GM21360 (cell line): Measurements from ENCODE around the gene PLD1.

Experiments used
- ATAC-seq: cut with Tn5 transposase; IDR thresholded peaks from one replicate; pipeline ENCODE4 v1.9.1; 2021; ENCODE audit warnings: mild to moderate bottlenecking, moderate library complexity; ENCODE audit not compliant: unreplicated experiment

The PLD1 gene

DNA sequence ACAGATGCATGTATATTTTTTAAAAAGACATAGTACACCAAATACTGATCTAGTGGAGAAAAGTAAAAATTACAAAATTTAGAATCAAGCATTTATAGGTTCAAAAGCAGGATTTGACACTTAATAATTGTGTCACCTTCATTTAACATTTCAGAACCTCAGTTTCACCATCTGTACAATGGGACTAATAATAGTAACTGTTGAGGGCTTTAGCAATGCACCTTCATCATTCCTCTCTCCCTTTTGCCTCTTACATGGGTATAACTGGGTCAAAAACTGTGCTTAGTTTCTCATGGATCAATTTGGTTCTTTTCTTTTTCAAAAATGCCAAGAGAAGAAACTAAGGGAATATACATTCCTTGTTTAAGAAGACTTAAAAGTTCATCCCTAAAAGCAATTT lies 27.4 kb upstream of the PLD1 start:
- ATAC-seq, result no peak

- no peak for ATAC-seq
Observed at GRCh38 chr3:171836855-171837254, 26.6 kb upstream of the PLD1 start.

DNA sequence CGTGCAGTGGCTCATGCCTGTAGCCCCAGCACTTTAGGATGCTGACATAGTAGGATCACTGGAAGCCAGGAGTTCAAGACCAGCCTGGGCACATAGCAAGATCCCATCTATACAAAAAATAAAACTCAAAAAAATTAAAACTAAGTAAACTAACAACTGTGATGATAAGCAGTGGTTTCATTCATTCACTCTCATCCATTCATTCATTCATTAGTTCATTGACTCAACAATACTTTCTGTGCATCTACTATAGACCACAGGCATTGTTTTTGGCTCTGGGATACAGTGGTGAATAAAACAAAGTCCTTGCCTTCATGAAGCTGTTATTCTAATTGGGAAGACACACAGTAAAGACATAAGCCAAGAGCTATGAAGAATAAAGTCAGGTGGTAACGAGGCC lies 25.3 kb upstream of the PLD1 start:
- no peak for ATAC-seq

- no peak for ATAC-seq
Observed at GRCh38 chr3:171835116-171835515, 24.8 kb upstream of the PLD1 start.

- no peak for ATAC-seq
Observed at GRCh38 chr3:171834461-171834801, 24.1 kb upstream of the PLD1 start.

GRCh38 chr3:171833789-171834460 lies 23.6 kb upstream of the PLD1 start:
- no peak for ATAC-seq

DNA sequence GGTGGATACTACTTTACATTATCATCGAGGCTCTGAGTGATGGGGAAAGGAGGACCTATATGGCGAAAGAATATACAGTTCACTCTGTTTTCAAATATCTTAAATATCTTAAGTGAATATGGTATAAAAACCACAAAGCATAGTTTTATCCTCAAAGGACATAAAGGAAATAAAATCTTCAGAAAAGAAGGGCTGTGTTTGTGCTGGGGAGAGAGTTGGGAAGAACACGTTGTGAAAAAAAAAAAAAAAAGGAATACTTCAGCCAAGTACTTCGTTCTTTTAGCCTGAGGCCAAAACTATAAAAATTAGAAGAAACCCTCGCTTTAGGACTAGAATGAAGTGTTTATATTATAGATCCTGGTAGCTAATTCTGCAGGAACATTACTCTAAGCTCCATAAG lies 22.7 kb upstream of the PLD1 start:
- no peak for ATAC-seq

DNA sequence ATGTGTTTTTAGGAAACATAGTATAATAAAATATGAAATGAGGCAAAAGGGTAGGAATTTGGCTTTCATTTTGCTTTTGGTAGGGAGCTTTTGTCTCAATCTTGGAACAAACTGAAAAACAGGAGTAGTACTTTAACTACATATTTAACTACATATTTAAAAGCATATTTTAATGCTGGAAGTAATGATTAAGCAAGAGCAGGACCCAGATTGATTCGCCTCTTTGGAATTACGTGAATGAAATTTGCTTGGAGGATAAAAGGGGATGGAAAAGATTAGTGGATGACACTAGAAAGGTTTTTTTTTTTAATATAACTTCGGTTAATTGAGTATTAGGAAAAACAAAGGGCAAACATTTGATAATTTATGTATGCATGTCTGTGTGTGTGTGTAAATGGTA lies 21.7 kb upstream of the PLD1 start:
- ATAC-seq, result no peak

DNA sequence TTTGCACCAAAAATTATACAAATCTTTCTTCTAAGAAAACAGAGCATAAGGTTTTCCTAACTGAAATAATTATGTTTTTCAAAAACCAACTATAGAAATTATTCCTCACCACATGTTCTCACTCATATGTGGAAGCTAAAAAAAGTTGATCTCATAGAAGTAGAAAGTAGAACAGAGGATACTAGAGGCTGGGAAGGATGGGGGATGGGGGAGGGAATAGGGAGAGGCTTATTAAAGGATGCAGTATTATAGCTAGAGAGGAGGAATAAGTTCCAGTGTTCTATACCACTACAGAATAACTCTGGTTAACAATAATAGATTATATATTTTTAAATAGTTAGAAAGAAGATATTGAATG lies 20.2 kb upstream of the PLD1 start:
- ATAC-seq, result no peak

GRCh38 chr3:171829841-171830517 lies 19.7 kb upstream of the PLD1 start:
- ATAC-seq, result peak; percentile 52

- no peak for ATAC-seq
Observed at GRCh38 chr3:171828902-171829770, 18.9 kb upstream of the PLD1 start.

DNA sequence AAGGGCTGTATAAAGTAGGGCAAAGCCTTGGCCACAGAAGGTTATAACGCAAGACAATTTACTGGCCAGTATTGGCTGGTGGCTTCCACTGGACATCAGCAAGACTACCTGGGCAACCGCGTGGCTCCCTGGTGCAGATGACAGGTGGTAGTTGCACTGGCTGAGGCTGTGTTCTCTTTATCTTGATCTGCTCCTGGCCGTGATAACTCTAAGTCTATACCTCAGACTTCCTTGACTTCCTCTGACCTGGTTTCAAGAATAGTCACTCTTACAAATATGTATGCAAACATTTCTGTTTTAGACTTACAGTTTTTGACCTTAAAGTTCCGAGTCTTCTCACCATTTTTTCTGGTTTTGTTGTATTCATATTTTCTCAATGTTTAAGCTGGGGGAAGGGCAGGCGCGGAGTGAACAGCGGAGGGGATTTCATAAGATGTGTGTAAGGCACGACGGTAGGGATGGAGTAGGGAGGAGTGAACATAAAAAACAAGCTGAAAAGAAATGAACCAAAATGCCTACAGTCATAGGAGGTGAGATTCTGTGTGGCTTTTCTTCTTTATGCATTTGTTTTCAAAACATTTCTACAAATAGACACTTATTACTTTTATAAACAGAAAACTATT lies 17.7 kb upstream of the PLD1 start:
- no peak for ATAC-seq

DNA sequence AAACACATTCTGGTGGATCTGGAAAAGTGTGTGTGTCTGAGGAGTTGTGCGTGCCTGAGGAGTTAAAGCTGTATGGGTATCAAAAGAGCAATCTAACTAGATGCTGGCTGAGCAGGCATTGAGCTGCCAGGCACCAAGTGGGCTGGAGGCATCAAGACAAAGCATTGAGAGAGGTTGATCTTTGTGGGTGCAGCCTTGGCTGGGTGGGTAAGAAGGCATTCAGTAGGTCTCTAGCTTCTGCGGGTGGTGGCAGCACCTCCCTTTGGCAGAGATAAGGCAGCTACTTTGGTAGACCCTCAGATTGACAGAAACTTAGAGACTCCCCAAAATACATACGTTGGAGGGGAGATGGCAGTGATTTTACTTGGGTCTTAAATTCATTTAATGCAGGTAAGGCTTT lies 17.1 kb upstream of the PLD1 start:
- no peak for ATAC-seq

DNA sequence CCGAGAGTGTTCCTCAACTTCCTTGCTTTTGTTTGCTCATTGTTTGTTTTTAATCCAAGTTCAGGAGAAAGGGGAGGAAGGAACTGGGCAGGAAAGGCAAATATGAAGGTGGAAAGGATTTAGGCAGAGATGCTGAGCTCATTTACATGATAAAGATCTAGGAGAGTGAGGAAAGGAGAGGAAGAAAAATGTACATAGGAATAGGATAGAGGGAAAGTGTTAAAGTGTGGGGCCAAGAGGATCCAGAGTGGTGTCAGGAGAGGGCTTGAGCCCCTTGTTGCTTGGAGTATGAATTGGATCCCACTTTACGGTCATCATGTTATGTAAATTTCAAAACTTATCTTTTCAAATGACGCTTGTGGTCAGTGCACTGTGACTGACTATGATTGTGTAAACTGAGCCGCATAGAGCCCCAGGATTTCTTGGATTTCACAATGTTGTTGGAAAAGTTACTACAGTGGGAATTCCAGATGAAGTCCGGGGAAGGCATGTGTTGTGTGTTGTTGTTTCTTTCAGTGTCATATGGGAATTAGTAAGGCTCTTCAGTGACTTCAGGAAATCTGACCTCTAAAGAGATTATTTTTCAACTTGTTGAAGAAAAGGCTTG lies 15.0 kb upstream of the PLD1 start:
- no peak for ATAC-seq

GRCh38 chr3:171824824-171825221 lies 14.5 kb upstream of the PLD1 start:
- ATAC-seq, result no peak

- no peak for ATAC-seq
Observed at GRCh38 chr3:171824116-171824515, 13.8 kb upstream of the PLD1 start.

DNA sequence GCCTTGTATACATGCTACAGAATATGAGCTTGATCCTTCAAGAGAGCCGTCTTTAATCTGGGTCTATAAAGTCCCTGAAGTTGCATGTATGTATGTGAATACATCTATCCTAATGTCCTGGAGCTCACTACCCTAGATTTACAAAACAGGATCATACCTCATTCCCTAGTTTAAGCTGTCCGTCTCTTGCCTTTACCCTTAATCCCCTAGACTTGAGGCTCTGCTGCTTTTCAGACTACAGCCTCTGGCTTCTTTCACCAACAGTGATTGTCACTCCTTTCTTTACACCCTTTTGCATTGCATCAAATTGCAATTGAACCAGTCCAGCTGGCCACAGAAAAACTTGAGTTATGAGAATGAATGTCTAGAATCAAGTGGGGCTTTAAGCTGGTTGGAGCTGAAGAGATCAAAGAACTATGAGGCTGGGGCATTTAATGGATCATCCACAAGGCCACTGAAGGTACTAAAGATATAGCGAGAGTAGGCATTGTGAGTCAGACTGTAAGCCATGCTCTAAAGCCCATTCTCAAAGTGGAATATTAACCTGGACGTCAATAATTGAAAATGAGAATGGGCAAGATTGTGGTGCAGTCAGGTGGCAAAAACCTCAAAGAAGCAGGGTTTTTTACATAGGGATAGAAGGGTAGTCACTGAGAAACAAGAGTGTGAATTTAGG lies 12.3 kb upstream of the PLD1 start:
- no peak for ATAC-seq

- no peak for ATAC-seq
Observed at GRCh38 chr3:171821778-171822358, 11.6 kb upstream of the PLD1 start.

- no peak for ATAC-seq
Observed at GRCh38 chr3:171821044-171821443, 10.8 kb upstream of the PLD1 start.

DNA sequence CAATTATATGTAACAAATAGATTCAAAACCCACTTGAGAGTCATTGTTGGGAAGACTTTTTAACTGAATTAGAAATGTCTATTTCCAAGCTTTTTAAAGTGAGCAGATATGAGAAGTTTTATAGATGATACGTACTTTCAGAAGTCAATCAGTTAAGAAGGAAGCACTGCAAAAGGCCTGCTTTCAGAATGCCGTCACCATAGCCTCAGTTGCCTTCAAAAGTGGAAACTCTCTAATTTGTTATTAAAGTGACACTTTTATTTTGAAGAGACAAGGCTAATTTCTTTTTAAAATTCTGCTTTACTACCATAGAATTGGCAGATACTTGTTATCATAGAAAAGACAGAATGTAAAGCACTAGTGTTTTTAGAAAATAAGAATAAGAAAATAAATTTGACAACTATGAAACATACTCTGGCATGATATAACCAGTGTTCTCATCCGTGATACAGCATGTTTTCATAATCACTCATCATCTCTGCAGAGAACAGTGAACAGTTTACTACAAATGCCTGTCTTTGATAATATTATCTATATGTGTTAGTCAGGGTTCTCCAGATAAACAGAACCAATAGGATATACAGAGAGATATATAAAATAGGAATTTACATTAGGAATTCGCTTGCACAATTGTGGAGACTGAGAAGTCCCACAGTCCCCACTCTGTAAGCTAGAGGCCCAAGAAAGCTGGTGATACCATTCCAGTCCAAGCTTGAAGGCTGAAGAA lies 7.0 kb upstream of the PLD1 start:
- ATAC-seq, result no peak
